ENCODE data around the gene ATOH8. TPM values are rescaled to one million over a fixed set of nuclear protein-coding genes. Genes with fewer than 3 reads are reported as not detected.

ATOH8 gene
- total and polyA plus RNA-seq, 2 experiments from 2014 or later: 12.7 to 50.1 TPM

- Histone ChIP-seq H3F3A (ENCODE audit: insufficient read depth) (no peaks in the 10 kb centered on the region), H3K27ac (no peak overlapping the region), H3K36me3 (ENCODE audit: low read depth) (no peaks in the 10 kb centered on the region), H3K27me3 (replicated peaks; ENCODE audit: insufficient read depth) (no peaks in the 10 kb centered on the region), H4K20me1 (ENCODE audit: insufficient read depth) (no peaks in the 10 kb centered on the region), H3K79me2 (ENCODE audit: insufficient read depth) (peaks cover 98% of the 10 kb centered on the region), H3K9me3 (ENCODE audit: low read depth) (no peaks in the 10 kb centered on the region), H3K4me1 (ENCODE audit: insufficient read depth) (peaks cover 48% of the 10 kb centered on the region), H3K4me2 (ENCODE audit: unreplicated experiment) (no peak overlapping the region), H3K9me2 (ENCODE audit: insufficient read depth) (no peaks in the 10 kb centered on the region), H3K4me3 (no peak overlapping the region), H2AFZ (no peak overlapping the region), H3K9ac (0 out of 2 replicates have a peak overlapping the region, but pooled peaks have one; percentile 35)
- no peak for DNase-seq
- in situ Hi-C loops (cut with MboI): no loop called here
- TF ChIP-seq EZH2 (IDR thresholded peaks at IDR 0.05; ENCODE audit: insufficient read depth, poor library complexity, severe bottlenecking): no peak
- no peak for TF ChIP-seq EZH2phosphoT487 (IDR thresholded peaks at IDR 0.05; ENCODE audit: insufficient read depth, low read depth)
- 90 to 91% methylated on average over 3 of the region's 3 CpGs for WGBS, 2 experiments (ENCODE audit: low coverage in 1 of 2, low lambda C conversion rate in 2 of 2, missing lambda C conversion rate in 2 of 2)
Measured at GRCh38 chr2:85761512-85761944, 7.7 kb downstream of the ATOH8 start.

- Histone ChIP-seq H3K27ac (no peak overlapping the region), H3K4me2 (ENCODE audit: unreplicated experiment) (no peak overlapping the region), H3F3A (ENCODE audit: insufficient read depth) (no peaks in the 10 kb centered on the region), H3K9me3 (ENCODE audit: low read depth) (no peaks in the 10 kb centered on the region), H3K27me3 (replicated peaks; ENCODE audit: insufficient read depth) (no peaks in the 10 kb centered on the region), H3K36me3 (ENCODE audit: low read depth) (no peaks in the 10 kb centered on the region), H3K4me1 (ENCODE audit: insufficient read depth) (peaks cover 44% of the 10 kb centered on the region), H3K9ac (0 out of 2 replicates have a peak overlapping the region, but pooled peaks have one; percentile 35), H3K79me2 (ENCODE audit: insufficient read depth) (peaks cover 98% of the 10 kb centered on the region), H3K9me2 (ENCODE audit: insufficient read depth) (no peaks in the 10 kb centered on the region), H4K20me1 (ENCODE audit: insufficient read depth) (no peaks in the 10 kb centered on the region), H3K4me3 (no peak overlapping the region), H2AFZ (no peak overlapping the region)
- TF ChIP-seq EZH2 (IDR thresholded peaks at IDR 0.05; ENCODE audit: insufficient read depth, poor library complexity, severe bottlenecking) (no peak), EZH2phosphoT487 (IDR thresholded peaks at IDR 0.05; ENCODE audit: insufficient read depth, low read depth) (no peak)
- WGBS, 2 experiments (ENCODE audit: low coverage in 1 of 2, low lambda C conversion rate in 2 of 2, missing lambda C conversion rate in 2 of 2): 84 to 85% methylated on average over 4 of the region's 4 CpGs
- in situ Hi-C loops (cut with MboI): no loop called here
- DNase-seq: no peak
Measured at GRCh38 chr2:85761946-85762345, 8.2 kb downstream of the ATOH8 start.

- peaks cover 95% of the 10 kb centered on the region for H3K79me2 ChIP-seq (ENCODE audit: insufficient read depth)
- H3K9me3 ChIP-seq (ENCODE audit: low read depth): no peaks in the 10 kb centered on the region
- H3K9me2 ChIP-seq (ENCODE audit: insufficient read depth): no peaks in the 10 kb centered on the region
- no peaks in the 10 kb centered on the region for H3K27me3 ChIP-seq (replicated peaks; ENCODE audit: insufficient read depth)
- no peak overlapping the region for H3K27ac ChIP-seq
- no peak overlapping the region for H3K4me2 ChIP-seq (ENCODE audit: unreplicated experiment)
- no peaks in the 10 kb centered on the region for H3F3A ChIP-seq (ENCODE audit: insufficient read depth)
- peaks cover 32% of the 10 kb centered on the region for H3K4me1 ChIP-seq (ENCODE audit: insufficient read depth)
- in situ Hi-C loops (cut with MboI): no loop called here
- TF ChIP-seq EZH2 (IDR thresholded peaks at IDR 0.05; ENCODE audit: insufficient read depth, poor library complexity, severe bottlenecking) (no peak), EZH2phosphoT487 (IDR thresholded peaks at IDR 0.05; ENCODE audit: insufficient read depth, low read depth) (no peak)
- no peaks in the 10 kb centered on the region for H3K36me3 ChIP-seq (ENCODE audit: low read depth)
- 62 to 63% methylated on average over 4 of the region's 4 CpGs for WGBS, 2 experiments (ENCODE audit: low coverage in 1 of 2, low lambda C conversion rate in 2 of 2, missing lambda C conversion rate in 2 of 2)
- H3K4me3 ChIP-seq: no peak overlapping the region
- H2AFZ ChIP-seq: no peak overlapping the region
- DNase-seq: no peak
- H3K9ac ChIP-seq: no peak overlapping the region
- H4K20me1 ChIP-seq (ENCODE audit: insufficient read depth): no peaks in the 10 kb centered on the region
Measured at GRCh38 chr2:85763132-85763531, 9.3 kb downstream of the ATOH8 start.

GRCh38 chr2:85763831-85764230 is 10.0 kb downstream of the ATOH8 start:
- Histone ChIP-seq H3F3A (ENCODE audit: insufficient read depth) (no peaks in the 10 kb centered on the region), H2AFZ (no peak overlapping the region), H3K9me2 (ENCODE audit: insufficient read depth) (no peaks in the 10 kb centered on the region), H3K79me2 (ENCODE audit: insufficient read depth) (peaks cover 95% of the 10 kb centered on the region), H3K27me3 (replicated peaks; ENCODE audit: insufficient read depth) (no peaks in the 10 kb centered on the region), H3K4me1 (ENCODE audit: insufficient read depth) (peaks cover 32% of the 10 kb centered on the region), H3K27ac (no peak overlapping the region), H3K9ac (no peak overlapping the region), H3K36me3 (ENCODE audit: low read depth) (no peaks in the 10 kb centered on the region), H3K4me3 (no peak overlapping the region), H4K20me1 (ENCODE audit: insufficient read depth) (no peaks in the 10 kb centered on the region), H3K4me2 (ENCODE audit: unreplicated experiment) (no peak overlapping the region), H3K9me3 (ENCODE audit: low read depth) (no peaks in the 10 kb centered on the region)
- WGBS, 2 experiments (ENCODE audit: low coverage in 1 of 2, low lambda C conversion rate in 2 of 2, missing lambda C conversion rate in 2 of 2): 94 to 97% methylated on average over 16 of the region's 16 CpGs
- in situ Hi-C loops (cut with MboI): no loop called here
- no peak for TF ChIP-seq EZH2 (IDR thresholded peaks at IDR 0.05; ENCODE audit: insufficient read depth, poor library complexity, severe bottlenecking)
- TF ChIP-seq EZH2phosphoT487 (IDR thresholded peaks at IDR 0.05; ENCODE audit: insufficient read depth, low read depth): no peak
- no peak for DNase-seq

All from GM23248 (cell line).